HG02885 (cell line): ENCODE data around the gene PHKA2.
A peak's percentile ranks its signal among the peaks of the same experiment; 100 is the strongest.

ENCODE experiments used
- ATAC-seq: cut with Tn5 transposase; IDR thresholded peaks from one replicate; pipeline ENCODE4 v1.9.1; 2021; ENCODE audit warnings: mild to moderate bottlenecking; ENCODE audit not compliant: unreplicated experiment, poor library complexity

PHKA2 gene

GRCh38 chrX:18893536-18893935 is 90.4 kb downstream of the PHKA2 start:
- ATAC-seq: no peak

GRCh38 chrX:18892899-18893298 is 91.0 kb downstream of the PHKA2 start:
- ATAC-seq: no peak

- ATAC-seq: no peak
Observed at GRCh38 chrX:18891548-18891945, 92.4 kb downstream of the PHKA2 start.

- no peak for ATAC-seq
Observed at GRCh38 chrX:18890724-18891547, 93.0 kb downstream of the PHKA2 start.

- no peak for ATAC-seq
Observed at GRCh38 chrX:18890049-18890381, 93.9 kb downstream of the PHKA2 start.

- ATAC-seq: no peak
Observed at GRCh38 chrX:18889346-18890048, 94.4 kb downstream of the PHKA2 start.

GRCh38 chrX:18888281-18888680 is 95.6 kb downstream of the PHKA2 start:
- no peak for ATAC-seq

GRCh38 chrX:18887825-18888212 is 96.1 kb downstream of the PHKA2 start:
- ATAC-seq: no peak

GRCh38 chrX:18887177-18887824 is 96.6 kb downstream of the PHKA2 start:
- no peak for ATAC-seq

GRCh38 chrX:18886344-18887161 is 97.4 kb downstream of the PHKA2 start:
- peak; percentile 73 for ATAC-seq

GRCh38 chrX:18886005-18886343 is 97.9 kb downstream of the PHKA2 start:
- peak; percentile 29 for ATAC-seq

GRCh38 chrX:18885328-18886004 is 98.4 kb downstream of the PHKA2 start:
- ATAC-seq: no peak

- ATAC-seq: no peak
Observed at GRCh38 chrX:18884916-18885315, 99.0 kb downstream of the PHKA2 start.

- ATAC-seq: no peak
Observed at GRCh38 chrX:18883961-18884765, 99.8 kb downstream of the PHKA2 start.

- ATAC-seq: no peak
Observed at GRCh38 chrX:18883234-18883960, 100.5 kb downstream of the PHKA2 start.

GRCh38 chrX:18879144-18879543 is 104.8 kb downstream of the PHKA2 start:
- no peak for ATAC-seq

GRCh38 chrX:18877469-18877868 is 106.4 kb downstream of the PHKA2 start:
- ATAC-seq: no peak

- ATAC-seq: no peak
Observed at GRCh38 chrX:18875256-18875878, 108.5 kb downstream of the PHKA2 start.
